SK-N-MC (cell line): ENCODE measurements around the gene NUAK1.

Experiments used
- DNase-seq: peaks from one replicate; pipeline ENCODE4 v3.0.0-alpha.2; 2011; ENCODE audit warnings: low read depth, low spot score
- H3K27ac ChIP-seq: fragments of 200-600 bp; sonication (generic); 2 replicates; pipeline ENCODE4 v1.5.1; 2016; ENCODE audit warnings: mixed run types
- H3K36me3 ChIP-seq: fragments of 200-600 bp; sonication (generic); 2 replicates; pipeline ENCODE4 v1.6.1; 2017; ENCODE audit warnings: antibody characterized with exemption, low read length, mixed read lengths; ENCODE audit not compliant: insufficient read depth
- H3K4me3 ChIP-seq: fragments of 200-600 bp; sonication (generic); 2 replicates; pipeline ENCODE4 v1.5.1; 2016
- H3K9ac ChIP-seq: fragments of 200-600 bp; sonication (generic); 2 replicates; pipeline ENCODE4 v1.8.0; 2017; ENCODE audit warnings: mixed run types, mixed read lengths; ENCODE audit not compliant: insufficient read length
- H3K9me3 ChIP-seq: fragments of 200-600 bp; sonication (generic); 2 replicates; pipeline ENCODE4 v1.6.1; 2017; ENCODE audit warnings: low read depth, mild to moderate bottlenecking, antibody characterized with exemption, low read length, moderate library complexity, mixed read lengths
- EZH2 ChIP-seq: fragments of 200-600 bp; sonication (generic); IDR thresholded peaks from one replicate; pipeline ENCODE4 v1.6.1; 2017; ENCODE audit warnings: antibody characterized with exemption
- FOXP2 ChIP-seq: optimal IDR thresholded peaks from 2 replicates; pipeline ENCODE3; 2011; ENCODE audit warnings: mild to moderate bottlenecking, moderate library complexity; ENCODE audit not compliant: insufficient read depth; ENCODE audit errors: extremely low read length, control extremely low read depth
- POLR2AphosphoS5 ChIP-seq: IDR thresholded peaks from 2 replicates; pipeline ENCODE4 v1.6.1; 2012; ENCODE audit warnings: mild to moderate bottlenecking, low read depth, low read length, borderline replicate concordance

The NUAK1 gene

DNA sequence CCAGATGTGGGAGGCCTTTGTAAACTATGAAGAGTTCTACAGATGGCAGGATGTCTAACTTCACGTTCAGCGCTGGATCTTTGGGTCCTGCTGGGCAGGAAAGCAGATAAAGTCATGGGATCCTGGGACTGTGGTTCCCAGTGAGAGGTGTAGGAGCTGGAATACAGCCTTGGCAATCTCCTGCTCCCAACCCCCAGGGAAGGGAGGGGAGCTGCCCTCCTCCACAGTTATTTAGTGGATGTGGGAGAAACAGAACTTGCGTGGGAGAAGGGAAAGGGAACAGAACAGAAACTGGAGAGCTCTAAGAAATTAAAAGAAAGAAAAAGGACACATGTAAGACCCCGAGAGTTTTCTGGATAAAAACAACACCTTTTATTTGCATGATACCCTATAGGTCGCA lies 37.0 kb downstream of the NUAK1 start:
- Histone ChIP-seq H3K9ac (no peak overlapping the region), H3K4me3 (no peak overlapping the region), H3K9me3 (no peaks in the 10 kb centered on the region), H3K36me3 (no peaks in the 10 kb centered on the region), H3K27ac (no peak overlapping the region)
- no peak for TF ChIP-seq EZH2
- TF ChIP-seq POLR2AphosphoS5, result no peak
- TF ChIP-seq FOXP2, result no peak
- no peak for DNase-seq

GRCh38 chr12:106098691-106099200 lies 40.0 kb downstream of the NUAK1 start:
- H3K36me3 ChIP-seq, result no peaks in the 10 kb centered on the region
- H3K9ac ChIP-seq, result no peak overlapping the region

GRCh38 chr12:106097011-106097410 lies 41.7 kb downstream of the NUAK1 start:
- H3K9me3 ChIP-seq, result no peaks in the 10 kb centered on the region
- no peak for DNase-seq
- no peak overlapping the region for H3K4me3 ChIP-seq
- no peak overlapping the region for H3K27ac ChIP-seq
- H3K9ac ChIP-seq, result no peak overlapping the region
- TF ChIP-seq FOXP2, result no peak
- no peak for TF ChIP-seq POLR2AphosphoS5
- TF ChIP-seq EZH2, result no peak
- no peaks in the 10 kb centered on the region for H3K36me3 ChIP-seq

More at GRCh38 chr12:106098691-106099200, 40.0 kb downstream of the NUAK1 start:
- DNase-seq, result no peak
- Histone ChIP-seq H3K27ac (no peak overlapping the region), H3K9me3 (no peaks in the 10 kb centered on the region), H3K4me3 (peak overlapping the region; percentile 38; the same call in 1 of the 2 replicates)
- TF ChIP-seq EZH2 (no peak), FOXP2 (no peak), POLR2AphosphoS5 (no peak)

- Histone ChIP-seq H3K36me3 (no peaks in the 10 kb centered on the region), H3K27ac (no peak overlapping the region), H3K9ac (no peak overlapping the region), H3K4me3 (no peak overlapping the region), H3K9me3 (no peaks in the 10 kb centered on the region)
- TF ChIP-seq POLR2AphosphoS5, result no peak
- no peak for TF ChIP-seq EZH2
- no peak for TF ChIP-seq FOXP2
- DNase-seq, result no peak
Observed at GRCh38 chr12:106096376-106096775, 42.4 kb downstream of the NUAK1 start.

DNA sequence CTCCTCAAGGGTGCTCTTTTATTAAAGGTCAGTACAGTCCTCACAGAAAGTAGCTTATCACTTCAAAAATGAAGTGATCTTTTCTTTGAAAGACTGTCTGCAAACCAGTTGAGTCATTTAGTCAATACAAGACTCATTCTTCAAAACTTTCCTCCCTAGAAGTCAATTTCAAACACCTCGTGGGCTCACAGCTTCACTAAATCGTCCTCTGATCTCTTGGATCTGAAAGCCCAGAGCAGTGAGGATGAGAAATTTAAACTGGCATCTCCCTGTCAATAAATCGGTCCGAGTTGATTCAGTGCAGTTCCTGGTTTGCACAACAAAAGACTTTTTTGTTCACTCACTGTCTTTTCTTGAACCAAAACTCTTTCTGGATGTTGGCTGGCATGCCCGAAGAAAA lies 44.5 kb downstream of the NUAK1 start:
- H3K9me3 ChIP-seq, result no peaks in the 10 kb centered on the region
- H3K9ac ChIP-seq, result no peak overlapping the region
- no peaks in the 10 kb centered on the region for H3K36me3 ChIP-seq
- TF ChIP-seq FOXP2 (no peak), EZH2 (no peak), POLR2AphosphoS5 (no peak)
- no peak for DNase-seq
- no peak overlapping the region for H3K4me3 ChIP-seq
- H3K27ac ChIP-seq, result no peak overlapping the region

- H3K9ac ChIP-seq, result no peak overlapping the region
- no peak for DNase-seq
- no peak for TF ChIP-seq FOXP2
- TF ChIP-seq EZH2, result no peak
- TF ChIP-seq POLR2AphosphoS5, result no peak
- no peak overlapping the region for H3K27ac ChIP-seq
- H3K4me3 ChIP-seq, result no peak overlapping the region
- no peaks in the 10 kb centered on the region for H3K36me3 ChIP-seq
- no peaks in the 10 kb centered on the region for H3K9me3 ChIP-seq
Observed at GRCh38 chr12:106093246-106093645, 45.5 kb downstream of the NUAK1 start.

DNA sequence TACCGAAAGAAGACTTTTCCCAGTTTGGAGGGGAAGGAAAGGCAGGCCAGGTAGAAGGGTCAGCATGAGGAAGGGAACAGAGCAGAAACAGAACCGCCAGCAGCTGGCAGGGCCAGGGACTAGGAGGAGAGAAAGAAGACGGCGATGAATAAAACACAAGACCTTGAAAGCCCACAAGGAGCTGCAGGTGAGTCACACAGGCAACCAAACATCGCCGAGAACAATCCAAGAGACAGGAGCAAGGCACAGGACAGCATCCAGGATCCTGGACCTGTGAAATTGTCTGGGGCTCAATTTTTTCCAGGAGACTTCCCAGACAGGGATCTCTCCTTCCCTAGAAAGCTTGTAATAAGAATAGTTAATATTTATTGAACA lies 47.3 kb downstream of the NUAK1 start:
- no peak for DNase-seq
- no peak for TF ChIP-seq POLR2AphosphoS5
- no peak for TF ChIP-seq FOXP2
- Histone ChIP-seq H3K27ac (no peak overlapping the region), H3K9ac (no peak overlapping the region), H3K36me3 (no peaks in the 10 kb centered on the region), H3K9me3 (no peaks in the 10 kb centered on the region), H3K4me3 (no peak overlapping the region)

DNA sequence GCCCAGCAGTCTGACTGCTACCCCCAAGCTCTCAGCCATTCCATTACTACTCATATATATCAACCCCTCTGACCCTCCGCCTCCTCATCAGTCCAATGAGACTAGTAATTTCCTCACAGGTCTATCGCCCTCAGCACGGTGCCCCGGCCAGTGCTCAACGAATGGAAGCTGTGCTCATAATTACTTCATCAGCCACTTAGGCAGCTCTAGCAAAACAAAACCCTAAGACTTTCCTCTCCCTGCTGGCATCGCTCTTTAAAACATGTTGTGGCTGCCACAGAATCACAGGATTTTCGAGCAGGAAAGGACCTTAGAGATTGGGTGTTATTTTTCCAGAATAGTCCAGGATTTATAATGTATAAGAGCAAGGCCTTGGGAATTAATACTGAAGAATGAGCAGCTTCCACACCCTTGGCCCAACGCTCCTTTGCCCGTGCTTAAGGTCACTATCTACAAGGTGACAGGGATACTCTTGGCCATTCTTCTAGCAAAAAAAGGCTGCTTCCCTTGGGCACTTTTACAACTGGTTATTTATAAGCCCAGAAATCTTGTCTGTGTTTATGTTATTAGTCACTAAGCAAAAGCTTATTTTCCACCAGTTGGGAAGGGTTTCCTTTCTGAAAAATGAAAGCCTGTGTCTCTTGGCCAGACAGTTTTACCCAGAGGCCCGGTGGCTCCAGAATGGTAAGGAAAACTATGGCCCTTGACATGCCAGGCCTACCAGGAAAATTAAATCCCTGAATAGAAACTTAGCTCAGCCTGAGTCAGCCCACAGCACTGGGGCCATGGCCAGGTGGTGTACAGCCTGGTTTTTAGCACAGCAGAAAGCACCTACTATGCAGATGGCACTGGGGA lies 47.9 kb downstream of the NUAK1 start:
- no peak overlapping the region for H3K4me3 ChIP-seq
- H3K27ac ChIP-seq, result no peak overlapping the region
- TF ChIP-seq FOXP2 (no peak), POLR2AphosphoS5 (no peak), EZH2 (no peak)
- H3K9me3 ChIP-seq, result no peaks in the 10 kb centered on the region
- H3K36me3 ChIP-seq, result no peaks in the 10 kb centered on the region
- no peak overlapping the region for H3K9ac ChIP-seq
- no peak for DNase-seq

DNA sequence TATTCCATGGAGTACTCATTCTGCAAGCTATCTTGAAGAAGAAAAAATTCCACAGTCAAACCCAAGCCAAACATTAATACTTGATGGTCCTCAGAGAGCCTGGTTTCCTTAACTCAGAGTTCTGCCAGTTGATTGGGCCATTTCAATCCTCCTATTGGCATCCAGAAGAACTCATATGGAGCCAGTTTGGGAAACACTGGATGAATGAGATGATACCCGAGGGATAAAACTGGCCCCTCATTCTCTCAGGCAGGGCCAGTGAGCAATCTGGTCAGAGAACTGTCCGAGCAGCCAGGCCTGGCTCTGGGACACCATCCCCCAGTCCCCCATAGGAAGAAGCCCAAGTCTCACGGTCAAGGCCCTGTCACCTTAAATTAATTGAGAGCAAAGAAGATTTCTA lies 48.8 kb downstream of the NUAK1 start:
- no peak overlapping the region for H3K9ac ChIP-seq
- TF ChIP-seq EZH2 (no peak), FOXP2 (no peak), POLR2AphosphoS5 (no peak)
- H3K4me3 ChIP-seq, result no peak overlapping the region
- H3K36me3 ChIP-seq, result no peaks in the 10 kb centered on the region
- no peak for DNase-seq
- no peak overlapping the region for H3K27ac ChIP-seq
- no peaks in the 10 kb centered on the region for H3K9me3 ChIP-seq
